Mucosa of descending colon (tissue), 3 donors: ENCODE measurements around the gene RBFOX2. TPM values are rescaled to one million over a fixed set of nuclear protein-coding genes. Genes with fewer than 3 reads are reported as not detected.

Experiments used
- ATAC-seq: fragments of 200-7000 bp; cut with Tn5 transposase; one replicate; pipeline ENCODE4 v1.9.1; 2020; ENCODE audit warnings: mild to moderate bottlenecking, moderate library complexity
- DNase-seq, 3 donors: peaks; one replicate each; pipeline ENCODE4 v3.0.0-alpha.2; 2020
- H3K36me3 ChIP-seq: fragments of 200-600 bp; one replicate; pipeline ENCODE4 v1.8.0; 2021; ENCODE audit warnings: low read depth, mild to moderate bottlenecking
- H3K4me1 ChIP-seq: fragments of 200-600 bp; one replicate; pipeline ENCODE4 v1.8.0; 2021; ENCODE audit warnings: low read depth, mild to moderate bottlenecking
- H3K4me3 ChIP-seq: fragments of 200-600 bp; one replicate; pipeline ENCODE4 v1.8.0; 2021; ENCODE audit warnings: mild to moderate bottlenecking
- H3K9me3 ChIP-seq: fragments of 200-600 bp; one replicate; pipeline ENCODE4 v1.8.0; 2021; ENCODE audit warnings: mild to moderate bottlenecking
- intact Hi-C, 2 donors: fragments of 100-400 bp; cut with DNase I in 1 of 2; cut with micrococcal nuclease in 1 of 2; formaldehyde crosslinking; loops; one replicate each; pipeline versions ENCODE4 v1.11.0 to v1.11.1; 2022; cut with DNase I, micrococcal nuclease
- total RNA-seq, 3 donors: library from RNA; stranded (reverse); fragmentation: NEBNext Ultra II Directional in 2 of 3; extraction: Animal tissue kit (Norgen Biotek cat#: 25700) in 2 of 3; gene quantifications; one replicate each; pipeline versions ENCODE4 v1.2.1 to v1.2.4, GENCODE V29; 2021 to 2023
- TF ChIP-seq, protein P1 (sequence below): fragments of 200-600 bp; IDR thresholded peaks from one replicate; pipeline ENCODE4 v1.8.0; 2022; ENCODE audit warnings: antibody characterized with exemption, mild to moderate bottlenecking
- donor health status: DM: no; HTN: no; CAD: no; lungs with moderate emphysema.
- donor health status: DM: no; HTN: no; CAD: no.
- donor health status: DM: no; HTN: yes; CAD: no.

The RBFOX2 gene
- total RNA-seq, 3 donors from 2014 or later, result 46.0 to 141 (median 46.2) TPM

DNA sequence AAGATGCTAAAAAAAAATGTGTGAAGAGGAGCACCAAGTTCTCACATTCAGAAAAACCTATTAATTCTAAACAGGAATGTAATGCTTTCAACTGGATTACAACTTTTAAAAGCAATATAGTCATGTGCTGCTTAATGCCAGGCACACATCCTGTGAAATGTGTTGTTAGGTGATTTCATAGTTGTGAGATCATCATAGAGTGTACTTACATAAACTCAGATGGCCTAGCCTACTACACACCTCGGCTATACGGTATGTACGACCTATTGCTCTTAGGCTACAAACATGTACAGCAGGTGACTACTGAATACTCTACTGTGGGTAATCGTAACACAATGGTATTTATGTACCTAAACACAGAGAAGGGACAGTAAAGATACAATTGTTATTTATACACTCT, 142.3 kb downstream of the RBFOX2 start:
- ATAC-seq (no peak), DNase-seq (no peak)
- Histone ChIP-seq H3K4me3 (no peak overlapping the region), H3K4me1 (no peaks in the 10 kb centered on the region), H3K36me3 (no peaks in the 10 kb centered on the region), H3K9me3 (no peaks in the 10 kb centered on the region)
- TF ChIP-seq, protein P1, sequence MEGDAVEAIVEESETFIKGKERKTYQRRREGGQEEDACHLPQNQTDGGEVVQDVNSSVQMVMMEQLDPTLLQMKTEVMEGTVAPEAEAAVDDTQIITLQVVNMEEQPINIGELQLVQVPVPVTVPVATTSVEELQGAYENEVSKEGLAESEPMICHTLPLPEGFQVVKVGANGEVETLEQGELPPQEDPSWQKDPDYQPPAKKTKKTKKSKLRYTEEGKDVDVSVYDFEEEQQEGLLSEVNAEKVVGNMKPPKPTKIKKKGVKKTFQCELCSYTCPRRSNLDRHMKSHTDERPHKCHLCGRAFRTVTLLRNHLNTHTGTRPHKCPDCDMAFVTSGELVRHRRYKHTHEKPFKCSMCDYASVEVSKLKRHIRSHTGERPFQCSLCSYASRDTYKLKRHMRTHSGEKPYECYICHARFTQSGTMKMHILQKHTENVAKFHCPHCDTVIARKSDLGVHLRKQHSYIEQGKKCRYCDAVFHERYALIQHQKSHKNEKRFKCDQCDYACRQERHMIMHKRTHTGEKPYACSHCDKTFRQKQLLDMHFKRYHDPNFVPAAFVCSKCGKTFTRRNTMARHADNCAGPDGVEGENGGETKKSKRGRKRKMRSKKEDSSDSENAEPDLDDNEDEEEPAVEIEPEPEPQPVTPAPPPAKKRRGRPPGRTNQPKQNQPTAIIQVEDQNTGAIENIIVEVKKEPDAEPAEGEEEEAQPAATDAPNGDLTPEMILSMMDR, result no peak
- intact Hi-C loops, result no loop called here

- Histone ChIP-seq H3K36me3 (no peaks in the 10 kb centered on the region), H3K4me3 (no peak overlapping the region), H3K9me3 (no peaks in the 10 kb centered on the region), H3K4me1 (no peaks in the 10 kb centered on the region)
- ATAC-seq (no peak), DNase-seq (no peak)
- intact Hi-C loops, result no loop called here
- TF ChIP-seq, protein P1, result no peak
These were observed 144.1 kb downstream of the RBFOX2 start for GRCh38 chr22:35884529-35884928.

- Histone ChIP-seq H3K9me3 (no peaks in the 10 kb centered on the region), H3K4me1 (no peaks in the 10 kb centered on the region), H3K4me3 (no peak overlapping the region), H3K36me3 (no peaks in the 10 kb centered on the region)
- DNase-seq (no peak), ATAC-seq (no peak)
- intact Hi-C loops, result no loop called here
- TF ChIP-seq, protein P1, result no peak
These were observed 145.5 kb downstream of the RBFOX2 start for GRCh38 chr22:35883031-35883620.

DNA sequence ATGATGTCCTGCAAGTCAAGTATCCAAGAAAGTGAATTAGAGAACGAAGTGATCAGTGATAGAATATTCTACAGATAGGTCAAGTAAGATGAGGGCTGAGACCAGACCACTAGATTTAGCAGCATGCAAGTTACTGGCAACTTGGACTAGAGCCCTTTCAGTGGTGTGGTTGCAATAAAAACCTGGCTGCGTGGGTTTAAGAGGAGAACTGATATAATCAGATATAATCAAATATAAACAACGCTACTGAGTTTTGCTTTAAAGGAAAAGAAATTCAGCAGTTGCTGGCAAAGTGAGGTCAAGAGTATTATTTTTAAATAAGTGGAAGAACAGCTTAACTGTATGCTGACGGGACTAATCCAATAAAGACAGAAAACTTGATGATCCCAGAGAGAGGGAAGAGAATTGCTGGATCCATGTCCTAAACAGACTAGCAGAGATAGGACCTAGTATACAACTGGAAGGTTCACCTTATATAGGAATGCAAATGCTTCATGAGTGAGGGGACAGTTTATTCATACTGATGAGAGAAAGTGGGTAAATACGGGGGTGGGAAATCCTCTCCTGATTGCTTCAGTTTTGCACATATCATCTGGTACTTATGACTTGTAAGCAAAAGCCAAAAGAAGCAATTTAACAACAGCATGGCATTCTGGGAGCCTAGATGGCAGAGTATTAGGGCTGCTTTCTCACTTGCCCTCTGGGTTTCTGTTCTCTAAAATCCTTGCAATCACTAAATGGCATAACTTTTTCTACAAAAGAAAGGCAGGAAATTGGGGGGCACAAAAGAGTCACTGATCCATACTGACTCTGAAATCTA, 146.2 kb downstream of the RBFOX2 start:
- intact Hi-C loops, result no loop called here
- H3K36me3 ChIP-seq, result no peaks in the 10 kb centered on the region
- DNase-seq (no peak), ATAC-seq (no peak)
- H3K4me1 ChIP-seq, result no peaks in the 10 kb centered on the region
- TF ChIP-seq, protein P1, result no peak
- no peak overlapping the region for H3K4me3 ChIP-seq
- no peaks in the 10 kb centered on the region for H3K9me3 ChIP-seq

DNA sequence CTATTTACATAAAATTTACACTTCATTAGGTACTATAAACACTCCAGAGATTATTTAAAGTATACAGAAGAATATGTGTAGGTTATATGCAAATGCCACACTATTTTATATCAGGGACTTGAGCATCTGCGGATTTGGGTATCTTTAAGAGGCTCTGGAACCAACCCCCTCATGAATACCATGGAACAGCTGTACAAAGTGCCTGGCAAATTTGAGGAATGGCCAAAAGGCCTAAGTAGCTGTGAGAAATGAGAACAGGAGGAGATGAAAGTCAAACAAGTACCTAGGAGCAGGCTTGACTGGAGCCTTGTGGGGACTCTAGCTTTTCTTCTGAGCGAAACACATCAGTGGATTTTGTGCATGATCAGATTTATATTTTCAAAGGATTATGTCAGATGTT, 149.3 kb downstream of the RBFOX2 start:
- ATAC-seq, result no peak
- Histone ChIP-seq H3K4me1 (no peaks in the 10 kb centered on the region), H3K9me3 (no peaks in the 10 kb centered on the region), H3K36me3 (no peaks in the 10 kb centered on the region), H3K4me3 (no peak overlapping the region)
- TF ChIP-seq, protein P1, result no peak
- DNase-seq, result no peak
- intact Hi-C loops, result no loop called here
